Stimulated activated naive CD4-positive, alpha-beta T cell (primary cell): ENCODE results near the gene LMF1.
"Not testable (repeated sequence)": the region's sequence is repeated elsewhere in the genome, so short reads cannot be mapped to it uniquely, and the experiment has no call there.

Experiments
- DNase-seq, 6 experiments: peaks; one replicate each; lab custom pipeline; 2025; lab: John Stamatoyannopoulos, UW

The LMF1 gene

DNA sequence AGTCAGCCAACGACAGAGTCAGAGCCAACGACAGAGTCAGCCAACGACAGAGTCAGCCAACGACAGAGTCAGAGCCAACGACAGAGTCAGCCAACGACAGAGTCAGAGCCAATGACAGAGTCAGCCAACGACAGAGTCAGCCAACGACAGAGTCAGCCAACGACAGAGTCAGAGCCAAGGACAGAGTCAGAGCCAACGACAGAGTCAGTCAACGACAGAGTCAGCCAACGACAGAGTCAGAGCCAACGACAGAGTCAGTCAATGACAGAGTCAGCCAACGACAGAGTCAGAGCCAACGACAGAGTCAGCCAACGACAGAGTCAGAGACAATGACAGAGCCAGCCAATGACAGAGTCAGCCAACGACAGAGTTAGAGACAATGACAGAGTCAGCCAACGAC is 22.0 kb downstream of the LMF1 start:
- DNase-seq = not testable (repeated sequence)

DNA sequence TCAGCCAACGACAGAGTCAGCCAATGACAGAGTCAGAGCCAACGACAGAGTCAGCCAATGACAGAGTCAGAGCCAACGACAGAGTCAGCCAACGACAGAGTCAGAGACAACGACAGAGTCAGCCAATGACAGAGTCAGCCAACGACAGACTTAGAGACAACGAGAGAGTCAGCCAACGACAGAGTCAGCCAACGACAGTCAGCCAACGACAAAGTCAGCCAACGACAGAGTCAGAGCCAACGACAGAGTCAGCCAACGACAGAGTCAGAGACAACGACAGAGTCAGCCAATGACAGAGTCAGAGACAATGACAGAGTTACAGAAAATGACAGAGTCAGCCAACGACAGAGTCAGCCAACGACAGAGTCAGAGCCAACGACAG is 22.9 kb downstream of the LMF1 start:
- DNase-seq = not testable (repeated sequence)

- no peak for DNase-seq
These were observed 23.4 kb downstream of the LMF1 start for GRCh38 chr16:947255-947921.

- DNase-seq = no peak
These were observed 24.8 kb downstream of the LMF1 start for GRCh38 chr16:946048-946395.

GRCh38 chr16:945271-946047 is 25.3 kb downstream of the LMF1 start:
- DNase-seq = no peak

DNA sequence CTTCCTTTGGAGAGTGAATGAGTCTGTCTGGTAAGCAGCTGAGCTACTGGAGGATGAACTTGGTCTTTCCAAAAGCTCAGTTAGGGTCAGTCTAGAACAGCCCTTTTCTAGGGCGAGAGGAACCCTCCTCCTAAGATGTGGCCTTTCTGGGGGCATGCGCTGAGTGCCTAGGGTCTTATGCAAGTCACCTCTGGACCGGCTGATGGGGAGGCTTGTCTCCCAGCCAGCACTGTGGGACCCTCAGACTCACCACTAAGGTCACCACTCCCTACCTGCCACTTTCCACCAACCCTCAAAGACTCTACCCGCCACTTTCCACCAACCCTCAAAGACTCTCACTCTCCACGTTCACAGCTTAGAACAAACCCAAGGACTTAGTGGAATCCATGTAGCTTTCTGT is 26.8 kb downstream of the LMF1 start:
- DNase-seq = no peak

GRCh38 chr16:942436-943060 is 28.2 kb downstream of the LMF1 start:
- no peak for DNase-seq

- no peak for DNase-seq
These were observed 30.8 kb downstream of the LMF1 start for GRCh38 chr16:939941-940340.

DNA sequence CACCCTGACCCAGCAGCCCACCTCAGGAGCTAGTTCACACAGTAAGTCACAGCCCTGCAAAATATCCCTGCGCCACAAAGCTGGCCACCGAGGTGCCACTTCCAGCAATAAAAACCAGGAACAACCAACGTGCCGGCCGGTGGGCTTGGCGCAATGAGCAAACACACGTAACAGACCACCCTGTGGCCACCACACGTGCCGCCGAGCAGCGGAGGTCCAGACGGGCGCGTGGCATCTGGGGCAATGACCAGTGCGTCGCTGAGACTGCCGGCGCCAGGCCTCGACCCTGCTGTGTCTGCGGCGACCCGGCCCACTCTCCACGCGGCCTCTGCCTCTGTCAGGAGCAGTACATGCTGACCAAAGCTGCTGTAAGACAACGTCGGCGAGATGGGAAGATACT is 31.5 kb downstream of the LMF1 start:
- no peak for DNase-seq

GRCh38 chr16:938752-939151 is 32.0 kb downstream of the LMF1 start:
- no peak for DNase-seq

GRCh38 chr16:938136-938535 is 32.6 kb downstream of the LMF1 start:
- no peak for DNase-seq

- no peak for DNase-seq
These were observed 33.1 kb downstream of the LMF1 start for GRCh38 chr16:937723-938122.

DNA sequence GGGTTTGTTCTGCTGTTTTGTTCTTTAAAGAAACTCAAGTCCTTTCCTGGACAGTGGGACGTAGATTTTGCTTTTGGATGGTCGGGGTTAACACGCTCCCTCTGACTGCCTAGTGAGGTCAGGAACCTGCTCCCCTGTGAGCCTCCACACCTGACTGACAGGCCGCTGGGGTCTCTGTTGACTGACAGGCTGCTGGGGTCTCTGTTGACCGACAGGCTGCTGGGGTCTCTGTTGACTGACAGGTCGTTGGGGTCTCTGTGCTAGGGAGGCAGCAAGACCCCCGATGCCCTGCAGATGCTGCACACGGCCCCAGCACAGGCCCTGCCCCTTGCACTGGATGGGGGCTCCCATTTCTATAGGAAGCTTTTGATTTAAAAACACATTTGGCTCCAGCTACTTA is 33.5 kb downstream of the LMF1 start:
- DNase-seq = no peak

- no peak for DNase-seq
These were observed 35.1 kb downstream of the LMF1 start for GRCh38 chr16:935684-936083.

GRCh38 chr16:934178-934577 is 36.6 kb downstream of the LMF1 start:
- DNase-seq = no peak

GRCh38 chr16:933581-933980 is 37.2 kb downstream of the LMF1 start:
- no peak for DNase-seq

- DNase-seq = no peak
These were observed 37.9 kb downstream of the LMF1 start for GRCh38 chr16:932831-933330.

GRCh38 chr16:931626-932500 is 38.9 kb downstream of the LMF1 start:
- DNase-seq = no peak

DNA sequence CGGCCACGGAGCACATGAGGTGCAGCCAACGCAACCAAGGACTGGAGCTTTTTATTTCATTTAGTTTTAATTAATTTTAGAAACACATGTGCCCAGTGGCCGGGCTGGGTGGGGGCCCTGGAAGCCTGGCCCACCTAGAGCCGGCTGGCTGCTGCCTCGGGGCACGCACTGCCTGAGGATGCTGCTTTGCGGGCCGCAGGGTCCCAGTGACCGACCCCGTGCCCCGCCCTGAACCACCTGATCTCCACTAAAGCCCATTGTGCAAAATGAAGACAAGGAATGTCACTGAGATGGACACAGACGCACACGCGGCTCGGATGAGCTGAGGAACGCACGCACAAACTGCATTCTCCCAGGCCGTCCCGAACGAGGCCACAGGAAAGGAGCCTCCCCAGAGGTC is 39.6 kb downstream of the LMF1 start:
- DNase-seq = no peak

- DNase-seq = no peak
These were observed 40.3 kb downstream of the LMF1 start for GRCh38 chr16:930511-930910.

- DNase-seq = no peak
These were observed 40.7 kb downstream of the LMF1 start for GRCh38 chr16:930076-930475.
